Heart left ventricle (tissue), 13 donors: ENCODE data around the gene CPEB2.

ENCODE experiments used
- CTCF ChIP-seq, 12 donors: fragments of 200-600 bp; sonication (generic) in 4 of 12; IDR thresholded peaks; one replicate each; pipeline versions ENCODE4 v1.5.0 to v1.8.0; 2018 to 2022; ENCODE audit warnings: antibody characterized with exemption in 12 of 12, mild to moderate bottlenecking in 5 of 12
- POLR2A ChIP-seq, 2 donors: fragments of 450-650 bp; IDR thresholded peaks; one replicate each; pipeline ENCODE4 v1.6.1; 2017; ENCODE audit warnings: antibody characterized with exemption in 2 of 2, mild to moderate bottlenecking in 2 of 2, moderate library complexity in 2 of 2
- donor health status: ischemic (EF 13 %, LVEDD 7.1; RV severe dilation, severe dysfunction).
- donor health status: DM: no; HTN: yes; CAD: no.
- donor health status: DM: no; HTN: no; CAD: no.
- donor health status: ischemic (EF 25% LVEDD 6.9; RV normal size, moderate dysfunction).
- donor health status: ischemic (EF 25% LVEDD 5.7; RV mildly dilated, moderate dysfunction).
- donor health status: ischemic (EF 35%, LVEDD 5.7; RV mildly dilated, moderate dysfunction).
- donor health status: nonischemic (EF 11% LVEDD 7.7; RV severe dilation, severe dysfunction).
- donor health status: DM: yes; HTN: yes; CAD: no.
- donor health status: PGD.
- donor health status: ischemic (EF 29% LVEDD 5.4; RV normal size, mild dysfunction).
- donor health status: nonischemic (EF 23%, LVEDD 6.1; RV moderate dilation, normal function).

GRCh38 chr4:15088394-15089035 is 86.2 kb downstream of the CPEB2 start:
- no peak for TF ChIP-seq CTCF (IDR thresholded peaks at IDR 0.05)
- no peak for TF ChIP-seq POLR2A (IDR thresholded peaks at IDR 0.05)
